ENCODE results near the gene ATP6V1G2. TPM values are rescaled to one million over a fixed set of nuclear protein-coding genes. Genes with fewer than 3 reads are reported as not detected.

Gene ATP6V1G2
- total RNA-seq, 2 donors from 2014 or later, result 1.4 to 2.0 TPM

DNA sequence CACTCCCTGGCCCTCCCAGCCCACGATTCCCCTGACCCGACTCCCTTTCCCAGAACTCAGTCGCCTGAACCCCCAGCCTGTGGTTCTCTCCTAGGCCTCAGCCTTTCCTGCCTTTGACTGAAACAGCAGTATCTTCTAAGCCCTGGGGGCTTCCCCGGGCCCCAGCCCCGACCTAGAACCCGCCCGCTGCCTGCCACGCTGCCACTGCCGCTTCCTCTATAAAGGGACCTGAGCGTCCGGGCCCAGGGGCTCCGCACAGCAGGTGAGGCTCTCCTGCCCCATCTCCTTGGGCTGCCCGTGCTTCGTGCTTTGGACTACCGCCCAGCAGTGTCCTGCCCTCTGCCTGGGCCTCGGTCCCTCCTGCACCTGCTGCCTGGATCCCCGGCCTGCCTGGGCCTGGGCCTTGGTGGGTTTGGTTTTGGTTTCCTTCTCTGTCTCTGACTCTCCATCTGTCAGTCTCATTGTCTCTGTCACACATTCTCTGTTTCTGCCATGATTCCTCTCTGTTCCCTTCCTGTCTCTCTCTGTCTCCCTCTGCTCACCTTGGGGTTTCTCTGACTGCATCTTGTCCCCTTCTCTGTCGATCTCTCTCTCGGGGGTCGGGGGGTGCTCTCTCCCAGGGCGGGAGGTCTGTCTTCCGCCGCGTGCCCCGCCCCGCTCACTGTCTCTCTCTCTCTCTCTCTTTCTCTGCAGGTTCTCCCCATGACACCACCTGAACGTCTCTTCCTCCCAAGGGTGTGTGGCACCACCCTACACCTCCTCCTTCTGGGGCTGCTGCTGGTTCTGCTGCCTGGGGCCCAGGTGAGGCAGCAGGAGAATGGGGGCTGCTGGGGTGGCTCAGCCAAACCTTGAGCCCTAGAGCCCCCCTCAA, 25.9 kb upstream of the ATP6V1G2 start, which contains the start of gene LTA:
LTA (plus strand) TSS at position 249 of the 871 bp plus-strand sequence; CDS start at position 703, 454 bp downstream.
- peak; percentile 67 to 75 (median 73) for DNase-seq
- H3K9me3 ChIP-seq (ENCODE audit: control insufficient read depth, low read length, poor library complexity, severe bottlenecking), result no peaks in the 10 kb centered on the region
- peaks cover 85% of the 10 kb centered on the region for H3K4me1 Mint-ChIP-seq
- peak within 1 kb of the TSS; percentile 100 for H3K4me3 Mint-ChIP-seq
- ATAC-seq, result peak; percentile 74
- peaks cover 21% of the 10 kb centered on the region for H3K36me3 Mint-ChIP-seq (ENCODE audit: low read depth)
- no peaks in the 10 kb centered on the region for H3K27me3 Mint-ChIP-seq
- peak within 1 kb of the TSS; percentile 99 for H3K27ac Mint-ChIP-seq

DNA sequence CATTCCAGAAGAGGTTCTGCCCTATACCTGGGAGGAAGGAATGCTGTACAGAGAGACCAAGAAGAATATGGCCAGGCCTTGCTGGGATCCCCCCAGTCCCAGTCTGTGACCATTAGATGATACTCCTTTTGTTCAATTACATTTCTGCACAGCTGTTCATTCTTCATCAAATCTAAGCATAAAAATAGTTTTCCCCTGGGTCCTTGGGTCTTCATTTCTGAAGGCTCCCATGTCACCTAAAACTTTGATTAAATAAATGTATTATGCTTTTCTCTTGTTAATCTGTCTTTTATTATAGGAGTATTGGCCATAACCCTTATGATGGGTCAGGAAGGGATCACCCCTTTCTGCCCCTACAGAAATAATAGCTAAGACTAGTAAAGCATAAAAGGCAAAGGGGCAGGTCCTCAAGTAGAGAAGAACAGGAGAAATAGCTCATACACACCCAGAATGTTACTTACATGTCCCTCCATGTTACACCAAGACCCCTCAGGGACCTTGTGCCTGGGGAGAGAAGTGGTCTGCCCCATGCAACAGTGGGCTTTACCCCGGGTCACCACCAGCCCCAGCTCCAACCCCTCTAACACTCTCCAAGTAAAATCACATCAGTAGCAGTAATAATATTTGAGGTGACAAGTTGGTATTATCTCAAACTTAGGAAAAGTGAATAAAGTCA, 23.6 kb upstream of the ATP6V1G2 start:
- peaks cover 72% of the 10 kb centered on the region for H3K4me1 Mint-ChIP-seq
- no peak for DNase-seq
- H3K36me3 Mint-ChIP-seq (ENCODE audit: low read depth), result peaks cover 6% of the 10 kb centered on the region
- H3K27ac Mint-ChIP-seq, result peak overlapping the region; percentile 99
- H3K27me3 Mint-ChIP-seq, result no peaks in the 10 kb centered on the region
- peak overlapping the region; percentile 33 for H3K4me3 Mint-ChIP-seq
- H3K9me3 ChIP-seq (ENCODE audit: control insufficient read depth, low read length, poor library complexity, severe bottlenecking), result no peaks in the 10 kb centered on the region
- no peak for ATAC-seq

DNA sequence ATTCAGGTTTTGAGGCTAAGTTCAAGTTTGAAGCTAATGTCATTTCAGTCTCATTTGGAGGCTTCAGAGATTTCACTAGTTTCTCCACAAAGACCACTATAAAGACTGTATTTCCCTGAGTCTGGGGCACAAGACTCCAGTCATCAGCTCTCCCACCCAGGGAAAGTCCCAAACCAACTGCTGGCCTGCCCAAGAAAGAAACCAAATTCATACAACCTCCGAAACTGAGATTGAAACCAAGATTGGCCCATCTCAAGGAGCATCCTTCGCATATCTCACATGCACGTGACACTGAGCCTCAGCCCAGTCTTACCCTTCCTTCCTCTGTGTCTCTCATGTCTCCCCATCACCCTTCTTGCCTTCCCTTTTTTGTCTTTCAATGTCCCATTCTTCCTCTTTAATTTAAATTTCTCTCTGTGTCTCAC, 22.1 kb upstream of the ATP6V1G2 start:
- peak; percentile 76 for ATAC-seq
- Mint-ChIP-seq H3K27me3 (no peaks in the 10 kb centered on the region), H3K4me3 (peak overlapping the region; percentile 89), H3K36me3 (ENCODE audit: low read depth) (peaks cover 12% of the 10 kb centered on the region), H3K4me1 (peaks cover 71% of the 10 kb centered on the region), H3K27ac (peak overlapping the region; percentile 99)
- H3K9me3 ChIP-seq (ENCODE audit: control insufficient read depth, low read length, poor library complexity, severe bottlenecking), result no peaks in the 10 kb centered on the region
- DNase-seq, result peak; percentile 40 to 67 (median 50)

DNA sequence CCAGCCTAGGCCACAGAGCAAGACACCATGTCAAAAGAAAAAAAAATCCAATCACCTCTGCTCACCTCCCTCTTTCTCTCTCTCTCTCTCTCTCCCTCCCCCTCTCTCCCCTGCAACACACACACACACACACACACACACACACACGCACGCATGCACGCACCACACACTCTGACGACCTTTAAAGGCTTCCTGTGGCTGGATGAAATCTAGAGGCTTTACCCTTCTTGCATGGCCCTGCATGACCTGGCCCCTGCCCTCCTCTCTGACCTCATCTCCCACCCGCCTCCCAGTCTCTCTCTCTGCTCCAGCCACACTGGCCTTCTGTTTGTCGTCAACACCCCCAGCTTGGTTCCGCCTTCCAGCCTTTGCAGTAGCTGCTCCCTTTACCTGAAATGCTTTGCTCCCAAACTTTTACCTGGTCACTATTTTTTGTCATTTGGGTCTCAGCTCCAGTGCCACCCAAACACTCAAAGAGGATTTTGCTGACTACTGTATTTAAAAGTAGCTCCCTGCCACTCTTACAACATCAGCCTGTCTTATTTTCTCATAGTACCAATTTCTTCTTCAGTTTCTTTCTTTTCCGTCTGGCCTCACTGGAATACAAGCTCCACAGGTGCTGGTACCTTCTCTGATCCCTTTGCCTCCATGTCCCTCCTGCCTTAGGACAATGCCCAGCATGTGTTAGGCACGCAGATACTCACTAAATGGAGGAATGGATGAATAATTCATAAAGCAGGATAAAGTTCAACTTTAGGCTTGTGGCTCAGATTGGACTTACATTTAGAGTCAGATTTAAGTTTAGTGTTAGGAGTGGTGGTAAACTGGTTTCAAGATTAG, 21.3 kb upstream of the ATP6V1G2 start:
- peak overlapping the region; percentile 89 for H3K4me3 Mint-ChIP-seq
- H3K36me3 Mint-ChIP-seq (ENCODE audit: low read depth), result peaks cover 10% of the 10 kb centered on the region
- ATAC-seq (no peak), DNase-seq (no peak)
- peaks cover 69% of the 10 kb centered on the region for H3K4me1 Mint-ChIP-seq
- H3K27me3 Mint-ChIP-seq, result no peaks in the 10 kb centered on the region
- no peaks in the 10 kb centered on the region for H3K9me3 ChIP-seq (ENCODE audit: control insufficient read depth, low read length, poor library complexity, severe bottlenecking)
- H3K27ac Mint-ChIP-seq, result peak overlapping the region; percentile 99

DNA sequence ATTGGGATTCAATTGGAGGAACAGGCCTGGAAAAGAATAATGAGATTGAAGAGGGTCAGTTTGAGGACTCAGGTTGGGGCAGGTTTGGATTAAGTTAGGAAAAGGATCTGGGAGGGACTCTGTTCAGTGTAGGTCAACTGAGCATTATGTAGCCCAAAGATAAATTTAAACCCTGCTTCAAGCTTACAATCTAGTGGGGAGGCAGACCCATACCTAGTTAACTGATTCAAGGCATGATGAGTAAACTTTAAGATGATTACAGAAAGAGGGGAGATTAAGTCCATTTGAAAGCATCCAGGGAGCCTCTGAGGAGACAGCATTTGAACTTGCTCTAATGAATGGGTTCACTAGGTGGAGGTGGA, 14.3 kb upstream of the ATP6V1G2 start:
- no peak for ATAC-seq
- Mint-ChIP-seq H3K27ac (peak overlapping the region; percentile 95), H3K4me3 (peak overlapping the region; percentile 94), H3K4me1 (peaks cover 66% of the 10 kb centered on the region), H3K27me3 (no peaks in the 10 kb centered on the region), H3K36me3 (ENCODE audit: low read depth) (peaks cover 14% of the 10 kb centered on the region)
- no peak for DNase-seq
- H3K9me3 ChIP-seq (ENCODE audit: control insufficient read depth, low read length, poor library complexity, severe bottlenecking), result no peaks in the 10 kb centered on the region

DNA sequence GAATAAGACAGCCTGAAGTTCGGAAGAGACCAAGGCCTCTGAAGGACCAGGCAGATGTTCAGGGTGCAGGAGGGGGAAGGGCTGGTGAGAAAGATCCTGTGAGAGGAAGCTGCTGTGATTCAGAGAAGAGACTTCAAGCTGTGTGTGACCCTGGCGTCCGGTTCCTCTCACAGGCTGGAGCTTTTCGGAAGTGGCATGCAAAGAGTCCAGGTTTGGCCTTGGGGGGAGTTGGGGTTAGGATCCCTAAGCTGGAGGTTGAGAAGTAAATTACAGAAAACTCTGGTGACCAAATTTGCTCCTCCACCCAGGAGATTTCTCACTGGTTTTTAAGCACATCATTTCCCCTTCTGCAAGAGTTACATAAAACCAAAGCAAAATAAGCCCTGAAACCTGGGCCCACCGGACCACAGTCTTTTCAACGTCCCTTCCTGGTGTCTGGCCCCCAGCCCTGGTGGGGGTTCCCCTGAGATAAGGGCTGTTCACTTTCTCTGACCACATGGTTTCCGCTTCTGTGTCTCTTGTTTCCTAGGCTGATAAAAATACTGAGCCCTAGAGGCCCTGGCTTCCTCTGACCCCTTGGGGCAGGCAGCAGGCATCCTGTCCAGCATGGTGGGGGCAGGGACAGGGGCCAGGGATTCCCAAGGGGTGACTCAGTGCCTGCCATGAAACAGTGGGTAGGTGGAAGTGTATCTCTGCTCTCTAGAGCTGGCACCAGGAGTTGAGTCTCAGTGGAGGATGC, 13.7 kb upstream of the ATP6V1G2 start:
- Mint-ChIP-seq H3K27me3 (no peaks in the 10 kb centered on the region), H3K4me1 (peaks cover 60% of the 10 kb centered on the region), H3K27ac (peak overlapping the region; percentile 95), H3K4me3 (peak overlapping the region; percentile 94), H3K36me3 (ENCODE audit: low read depth) (peaks cover 14% of the 10 kb centered on the region)
- peak; percentile 65 for ATAC-seq
- no peaks in the 10 kb centered on the region for H3K9me3 ChIP-seq (ENCODE audit: control insufficient read depth, low read length, poor library complexity, severe bottlenecking)
- DNase-seq, result no peak

DNA sequence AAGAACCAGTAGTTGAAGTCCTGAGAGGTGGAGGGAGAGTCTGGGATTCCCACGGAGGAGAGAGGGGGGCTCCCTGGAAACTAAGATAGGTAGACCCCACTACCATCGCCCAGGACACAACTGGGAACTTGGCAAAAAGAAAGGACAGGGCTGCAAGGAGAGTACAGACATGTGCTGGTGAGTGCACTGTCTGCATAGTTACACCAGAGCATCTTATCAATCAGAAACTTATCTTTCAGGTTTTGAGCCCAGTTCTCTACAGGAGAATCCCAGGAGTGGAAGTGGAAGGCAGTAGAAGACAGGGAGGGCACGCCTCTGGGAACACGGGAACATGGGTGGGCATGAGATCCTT, 13.2 kb upstream of the ATP6V1G2 start:
- H3K9me3 ChIP-seq (ENCODE audit: control insufficient read depth, low read length, poor library complexity, severe bottlenecking), result no peaks in the 10 kb centered on the region
- H3K4me3 Mint-ChIP-seq, result peak overlapping the region; percentile 94
- no peaks in the 10 kb centered on the region for H3K27me3 Mint-ChIP-seq
- peaks cover 57% of the 10 kb centered on the region for H3K4me1 Mint-ChIP-seq
- DNase-seq (no peak), ATAC-seq (peak; percentile 23)
- peak overlapping the region; percentile 95 for H3K27ac Mint-ChIP-seq
- peaks cover 10% of the 10 kb centered on the region for H3K36me3 Mint-ChIP-seq (ENCODE audit: low read depth)

DNA sequence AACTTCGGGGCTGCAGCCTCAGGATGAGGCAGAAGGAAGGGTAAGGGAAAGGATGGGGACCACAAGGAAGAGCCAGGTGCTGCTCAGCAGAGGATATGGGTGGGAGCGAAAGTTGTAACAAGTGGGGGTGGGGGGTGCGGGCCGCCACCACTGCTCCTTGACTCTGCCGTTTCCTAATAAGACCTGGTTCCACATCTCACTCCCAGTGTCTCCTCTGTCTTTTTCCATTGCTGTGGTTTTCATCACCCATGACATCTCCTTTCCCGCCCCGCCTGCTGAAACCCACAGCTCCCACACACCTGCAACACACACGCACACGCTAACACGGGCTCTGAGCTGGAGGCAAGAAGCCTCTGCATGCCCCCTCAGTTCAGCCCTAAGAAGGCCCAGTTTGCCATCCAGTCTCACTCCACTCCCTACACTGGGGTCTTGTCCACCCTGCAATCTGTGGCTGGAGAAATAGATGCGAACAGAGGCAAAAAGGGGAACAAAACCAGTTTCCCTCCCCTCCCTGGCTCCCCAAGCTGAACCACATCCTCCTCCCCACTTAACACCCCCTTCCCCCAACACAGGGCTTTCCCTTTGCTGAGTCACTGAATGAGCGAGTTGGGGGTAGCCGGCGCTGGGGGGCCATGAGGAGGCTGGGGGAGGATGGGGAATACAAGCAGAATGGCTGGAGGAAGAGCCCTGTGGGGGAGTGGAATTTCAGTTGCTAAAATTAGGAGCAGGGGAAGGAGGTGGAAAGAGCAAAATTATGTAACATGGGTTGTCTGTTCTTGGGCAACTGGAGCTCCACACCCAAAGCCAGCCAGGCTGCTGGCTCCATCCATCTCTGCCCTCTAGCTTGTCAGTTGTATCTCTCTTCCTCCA, 12.5 kb upstream of the ATP6V1G2 start:
- H3K36me3 Mint-ChIP-seq (ENCODE audit: low read depth), result peaks cover 9% of the 10 kb centered on the region

DNA sequence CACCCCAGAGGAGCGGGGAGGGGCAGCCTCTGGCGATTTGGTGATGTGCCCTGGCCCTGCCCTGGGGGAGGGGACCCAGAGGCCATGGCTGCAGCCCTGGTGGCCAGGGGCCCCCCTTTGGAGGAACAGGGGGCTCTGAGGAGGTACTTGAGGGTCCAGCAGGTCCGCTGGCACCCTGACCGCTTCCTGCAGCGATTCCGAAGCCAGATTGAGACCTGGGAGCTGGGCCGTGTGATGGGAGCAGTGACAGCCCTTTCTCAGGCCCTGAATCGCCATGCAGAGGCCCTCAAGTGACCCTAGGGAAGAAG, 11.9 kb upstream of the ATP6V1G2 start:
- peaks cover 51% of the 10 kb centered on the region for H3K4me1 Mint-ChIP-seq
- H3K27ac Mint-ChIP-seq, result peak overlapping the region; percentile 95
- H3K4me3 Mint-ChIP-seq, result peak overlapping the region; percentile 94
- no peaks in the 10 kb centered on the region for H3K9me3 ChIP-seq (ENCODE audit: control insufficient read depth, low read length, poor library complexity, severe bottlenecking)
- DNase-seq (no peak), ATAC-seq (no peak)
- H3K27me3 Mint-ChIP-seq, result no peaks in the 10 kb centered on the region
- peaks cover 8% of the 10 kb centered on the region for H3K36me3 Mint-ChIP-seq (ENCODE audit: low read depth)

More for the DNA sequence above, 12.5 kb upstream of the ATP6V1G2 start:
- Mint-ChIP-seq H3K4me3 (peak overlapping the region; percentile 94), H3K27me3 (no peaks in the 10 kb centered on the region), H3K27ac (peak overlapping the region; percentile 95), H3K4me1 (peaks cover 53% of the 10 kb centered on the region)
- H3K9me3 ChIP-seq (ENCODE audit: control insufficient read depth, low read length, poor library complexity, severe bottlenecking), result no peaks in the 10 kb centered on the region
- peak; percentile 83 for ATAC-seq
- peak; percentile 32 to 63 (median 44) for DNase-seq

DNA sequence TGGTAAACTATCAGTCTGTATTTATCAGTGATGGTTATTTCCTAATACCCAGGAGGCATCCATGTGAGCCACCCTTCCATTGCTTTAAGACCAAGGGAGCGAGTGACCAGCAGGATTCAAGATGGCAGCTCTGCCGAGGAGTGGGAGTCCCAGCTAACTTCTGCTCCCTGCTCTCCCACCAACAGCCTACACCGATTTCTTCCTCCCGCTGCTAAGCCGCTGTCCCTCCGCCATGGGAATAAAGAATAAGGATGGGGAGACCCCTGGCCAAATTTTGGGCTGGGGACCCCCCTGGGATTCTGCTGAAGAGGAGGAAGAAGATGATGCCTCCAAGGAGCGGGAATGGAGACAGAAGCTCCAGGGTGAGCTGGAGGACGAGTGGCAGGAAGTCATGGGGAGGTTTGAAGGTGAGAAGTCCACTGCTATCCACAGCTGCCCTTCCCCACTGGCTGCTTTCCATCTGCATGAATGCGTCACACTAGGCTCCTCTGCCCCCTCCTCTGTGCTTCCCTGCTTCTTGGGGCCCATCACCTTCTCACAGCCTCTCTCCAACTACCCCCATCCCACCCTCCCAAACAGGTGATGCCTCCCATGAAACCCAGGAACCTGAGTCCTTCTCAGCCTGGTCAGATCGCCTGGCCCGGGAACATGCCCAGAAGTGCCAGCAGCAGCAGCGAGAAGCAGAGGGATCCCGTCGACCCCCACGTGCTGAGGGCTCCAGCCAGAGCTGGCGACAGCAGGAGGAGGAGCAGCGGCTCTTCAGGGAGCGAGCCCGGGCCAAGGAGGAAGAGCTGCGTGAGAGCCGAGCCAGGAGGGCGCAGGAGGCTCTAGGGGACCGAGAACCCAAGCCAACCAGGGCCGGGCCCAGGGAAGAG, 11.3 kb upstream of the ATP6V1G2 start:
- DNase-seq, result no peak
- H3K36me3 Mint-ChIP-seq (ENCODE audit: low read depth), result peaks cover 8% of the 10 kb centered on the region
- peaks cover 47% of the 10 kb centered on the region for H3K4me1 Mint-ChIP-seq
- no peaks in the 10 kb centered on the region for H3K27me3 Mint-ChIP-seq
- H3K4me3 Mint-ChIP-seq, result peak overlapping the region; percentile 94
- peak overlapping the region; percentile 95 for H3K27ac Mint-ChIP-seq
- H3K9me3 ChIP-seq (ENCODE audit: control insufficient read depth, low read length, poor library complexity, severe bottlenecking), result no peaks in the 10 kb centered on the region
- ATAC-seq, result no peak

DNA sequence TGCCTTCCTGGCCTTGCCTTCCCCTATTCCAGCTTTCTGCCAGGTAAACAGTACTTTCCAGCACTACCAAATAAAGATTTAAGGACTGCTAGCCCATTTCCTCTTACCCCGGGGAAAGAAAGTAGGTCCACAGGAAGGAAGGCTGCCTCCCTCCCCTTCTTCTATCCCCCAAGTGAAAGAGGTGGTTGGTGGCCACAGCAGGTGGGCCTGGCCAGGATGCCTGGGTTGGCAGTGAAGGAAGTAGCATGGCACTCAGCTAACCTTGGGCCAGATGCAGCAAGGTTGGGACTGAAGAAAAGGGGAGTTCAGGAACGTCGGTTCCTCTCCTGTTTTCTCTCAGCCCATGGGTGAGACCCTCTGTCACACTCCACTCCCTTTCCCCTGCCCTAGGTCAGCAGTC, 9.9 kb upstream of the ATP6V1G2 start:
- no peak for ATAC-seq
- peaks cover 5% of the 10 kb centered on the region for H3K36me3 Mint-ChIP-seq (ENCODE audit: low read depth)

More for the DNA sequence above, 9.9 kb upstream of the ATP6V1G2 start:
- peaks cover 41% of the 10 kb centered on the region for H3K4me1 Mint-ChIP-seq
- H3K9me3 ChIP-seq (ENCODE audit: control insufficient read depth, low read length, poor library complexity, severe bottlenecking), result no peaks in the 10 kb centered on the region
- no peaks in the 10 kb centered on the region for H3K27me3 Mint-ChIP-seq
- peak overlapping the region; percentile 58 for H3K4me3 Mint-ChIP-seq
- no peak for DNase-seq
- H3K27ac Mint-ChIP-seq, result peak overlapping the region; percentile 45
